PFSK-1 (cell line): ENCODE data around the gene PDCD11.

Source experiments
- FOXP2 ChIP-seq: optimal IDR thresholded peaks from 2 replicates; pipeline ENCODE3; 2011; ENCODE audit warnings: borderline replicate concordance, control low read depth, inconsistent platforms; ENCODE audit not compliant: insufficient read depth; ENCODE audit errors: extremely low read length, extremely low read depth
- POLR2AphosphoS5 ChIP-seq: IDR thresholded peaks from 2 replicates; pipeline ENCODE4 v1.6.1; 2012; ENCODE audit warnings: low read depth, mild to moderate bottlenecking, control low read depth, low read length, moderate library complexity
- REST ChIP-seq, 2 experiments: IDR thresholded peaks; 2 replicates each; pipeline versions ENCODE4 v1.6.1 to v1.8.0; 2011 to 2012; ENCODE audit warnings: low read depth in 2 of 2, low read length in 2 of 2, control low read depth in 1 of 2, inconsistent platforms in 1 of 2, mild to moderate bottlenecking in 1 of 2, moderate library complexity in 1 of 2; ENCODE audit not compliant: insufficient read depth in 1 of 2
- SIN3A ChIP-seq: IDR thresholded peaks from 2 replicates; pipeline ENCODE4 v1.6.1; 2012; ENCODE audit warnings: mild to moderate bottlenecking, low read length, moderate library complexity, borderline replicate concordance; ENCODE audit not compliant: insufficient read depth
- TAF1 ChIP-seq: IDR thresholded peaks from 2 replicates; pipeline ENCODE4 v1.6.1; 2012; ENCODE audit warnings: low read length, control low read depth, borderline replicate concordance; ENCODE audit not compliant: insufficient read depth

Gene PDCD11

GRCh38 chr10:103449208-103450144 is 53.0 kb downstream of the PDCD11 start:
- TF ChIP-seq SIN3A = no peak
- TF ChIP-seq REST (IDR thresholded peaks at IDR 0.05; ENCODE audit: insufficient read depth in 1 of 2, low read depth in 2 of 2, low read length in 2 of 2) = no peak
- no peak for TF ChIP-seq POLR2AphosphoS5
- TF ChIP-seq TAF1 = no peak
- TF ChIP-seq FOXP2 = no peak

GRCh38 chr10:103450201-103450695 is 53.8 kb downstream of the PDCD11 start:
- TF ChIP-seq FOXP2 (no peak), POLR2AphosphoS5 (no peak), TAF1 (no peak), REST (IDR thresholded peaks at IDR 0.05; ENCODE audit: insufficient read depth in 1 of 2, low read depth in 2 of 2, low read length in 2 of 2) (no peak), SIN3A (no peak)

DNA sequence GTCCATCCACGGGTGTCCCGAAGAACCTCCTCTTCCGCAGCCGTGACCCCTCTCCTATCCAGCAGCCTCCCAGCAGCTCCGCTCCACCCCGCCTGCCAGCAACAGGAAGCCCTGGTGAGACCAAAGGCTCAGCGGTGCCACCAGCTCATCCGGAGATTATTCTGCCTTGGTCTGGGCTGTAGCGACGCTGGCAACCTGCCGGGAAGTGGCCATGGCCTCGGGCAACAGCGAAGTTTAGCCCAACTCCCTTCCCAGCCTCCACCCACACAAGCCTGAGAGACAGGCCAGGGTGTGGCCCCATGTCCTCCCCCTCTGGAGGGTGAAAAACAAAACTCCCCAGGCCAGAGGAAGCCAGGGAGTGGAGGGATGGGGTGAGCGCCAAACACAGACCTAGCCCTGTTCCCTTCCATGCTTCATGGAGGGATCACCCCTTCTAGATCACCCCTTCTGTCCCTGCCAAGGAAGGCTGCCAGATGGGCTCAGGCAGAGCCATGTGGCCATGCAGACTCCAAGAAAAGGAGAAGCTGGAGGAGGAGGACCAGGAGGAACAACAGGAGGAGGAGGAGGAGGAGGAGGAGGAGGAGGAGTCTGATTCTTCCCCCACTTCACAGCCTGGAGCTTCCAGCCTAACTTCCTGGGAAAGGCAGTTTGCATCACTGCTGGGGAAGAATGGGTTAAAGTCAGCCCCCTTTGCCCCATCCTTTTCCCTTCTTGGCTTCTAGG is 54.8 kb downstream of the PDCD11 start:
- peak; percentile 32 for TF ChIP-seq FOXP2
- TF ChIP-seq REST (IDR thresholded peaks at IDR 0.05; ENCODE audit: insufficient read depth in 1 of 2, low read depth in 2 of 2, low read length in 2 of 2) = no peak
- no peak for TF ChIP-seq POLR2AphosphoS5
- TF ChIP-seq TAF1 = peak; percentile 29; the same call in 1 of the 2 replicates
- TF ChIP-seq SIN3A = no peak

- TF ChIP-seq SIN3A (no peak), FOXP2 (peak; percentile 22), POLR2AphosphoS5 (no peak)
Observed at GRCh38 chr10:103451831-103452505, 55.5 kb downstream of the PDCD11 start, which contains the start of gene CALHM2. TSS of gene CALHM2 (minus strand) at chr10:103452370. CDS start at chr10:103449941, 2,429 bp downstream.
